ENCODE measurements around the gene ID3. TPM values are rescaled to one million over a fixed set of nuclear protein-coding genes. Genes with fewer than 3 reads are reported as not detected.

ID3 gene
- total RNA-seq, 1 donor from 2014 or later: 205 TPM

DNA sequence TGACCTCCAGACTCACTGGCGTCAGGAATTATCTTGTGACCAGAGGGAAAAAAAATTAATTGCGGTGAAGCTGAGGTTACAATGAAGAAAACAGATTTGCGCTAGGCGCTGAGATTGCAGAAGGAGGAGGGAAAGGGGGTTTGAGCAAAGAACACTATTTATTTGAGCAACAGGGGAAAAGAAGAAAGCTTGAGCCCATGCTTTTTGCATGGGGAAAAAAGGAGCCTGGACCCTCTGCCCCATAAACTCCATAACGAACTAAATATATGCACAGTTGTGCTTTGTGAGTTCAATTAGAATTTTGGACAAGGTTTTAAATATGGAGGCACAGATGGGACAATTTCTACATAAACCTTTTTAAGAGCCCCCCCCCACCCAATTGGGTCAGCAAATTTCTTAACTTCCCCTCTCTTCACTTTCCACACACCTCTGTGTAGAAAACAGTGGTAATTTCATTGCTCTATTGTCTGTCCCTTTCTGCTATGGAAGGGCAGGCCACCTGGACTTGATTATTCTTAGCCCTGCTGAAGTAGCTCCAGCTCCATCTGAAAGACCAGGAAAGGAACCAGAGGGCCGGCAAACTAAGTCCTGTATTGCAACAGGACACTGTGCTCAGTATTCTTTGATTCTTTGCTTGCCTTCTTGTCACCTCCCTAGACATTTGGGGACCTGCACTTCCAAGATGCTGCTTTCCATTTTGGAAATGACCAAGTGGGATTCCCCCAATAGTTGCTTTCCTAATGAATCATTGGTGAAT is 862 bp upstream of the ID3 start:
- Mint-ChIP-seq H3K4me3 (peak overlapping the region; percentile 87), H3K36me3 (ENCODE audit: low read depth) (peaks cover 22% of the 10 kb centered on the region), H3K27me3 (no peaks in the 10 kb centered on the region), H3K9me3 (no peaks in the 10 kb centered on the region), H3K4me1 (peaks cover 76% of the 10 kb centered on the region), H3K27ac (peak overlapping the region; percentile 95)
- ATAC-seq (ENCODE audit: low read depth) (no peak), DNase-seq (no peak)
- TF ChIP-seq, protein P1, sequence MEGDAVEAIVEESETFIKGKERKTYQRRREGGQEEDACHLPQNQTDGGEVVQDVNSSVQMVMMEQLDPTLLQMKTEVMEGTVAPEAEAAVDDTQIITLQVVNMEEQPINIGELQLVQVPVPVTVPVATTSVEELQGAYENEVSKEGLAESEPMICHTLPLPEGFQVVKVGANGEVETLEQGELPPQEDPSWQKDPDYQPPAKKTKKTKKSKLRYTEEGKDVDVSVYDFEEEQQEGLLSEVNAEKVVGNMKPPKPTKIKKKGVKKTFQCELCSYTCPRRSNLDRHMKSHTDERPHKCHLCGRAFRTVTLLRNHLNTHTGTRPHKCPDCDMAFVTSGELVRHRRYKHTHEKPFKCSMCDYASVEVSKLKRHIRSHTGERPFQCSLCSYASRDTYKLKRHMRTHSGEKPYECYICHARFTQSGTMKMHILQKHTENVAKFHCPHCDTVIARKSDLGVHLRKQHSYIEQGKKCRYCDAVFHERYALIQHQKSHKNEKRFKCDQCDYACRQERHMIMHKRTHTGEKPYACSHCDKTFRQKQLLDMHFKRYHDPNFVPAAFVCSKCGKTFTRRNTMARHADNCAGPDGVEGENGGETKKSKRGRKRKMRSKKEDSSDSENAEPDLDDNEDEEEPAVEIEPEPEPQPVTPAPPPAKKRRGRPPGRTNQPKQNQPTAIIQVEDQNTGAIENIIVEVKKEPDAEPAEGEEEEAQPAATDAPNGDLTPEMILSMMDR (IDR thresholded peaks at IDR 0.05): no peak
- intact Hi-C loops (cut with micrococcal nuclease): loop anchor here (1.0 to 10.0 kb wide), 8 partner anchors 9 to 165 kb away; no protein-coding TSS in a partner anchor
- ChIA-PET CTCF (interaction anchor here (1.0 to 31.5 kb wide), 8 partner anchors 16 to 212 kb away, joined by 3 to 872 read pairs (median 4); no protein-coding TSS in a partner anchor), POLR2A (interaction anchor here (0.7 to 36.4 kb wide), 12 partner anchors 9 to 163 kb away, joined by 3 to 1151 read pairs (median 32); no protein-coding TSS in a partner anchor)

DNA sequence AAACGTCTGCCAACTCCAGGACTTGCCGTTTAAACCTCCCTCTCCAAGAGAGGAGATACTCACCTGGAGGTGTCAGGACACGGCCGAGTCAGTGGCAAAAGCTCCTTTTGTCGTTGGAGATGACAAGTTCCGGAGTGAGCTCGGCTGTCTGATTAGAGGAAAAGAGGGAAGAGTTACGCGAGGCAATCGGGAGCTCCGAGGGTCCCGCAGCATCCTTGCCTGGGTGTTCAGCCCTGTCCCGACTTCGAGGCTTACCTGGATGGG is 497 bp downstream of the ID3 start:
- TF ChIP-seq, protein P1 (IDR thresholded peaks at IDR 0.05): no peak
- Mint-ChIP-seq H3K4me3 (peak overlapping the region; percentile 87), H3K27ac (peak overlapping the region; percentile 95), H3K9me3 (no peaks in the 10 kb centered on the region), H3K4me1 (peaks cover 81% of the 10 kb centered on the region), H3K27me3 (no peaks in the 10 kb centered on the region), H3K36me3 (ENCODE audit: low read depth) (peaks cover 24% of the 10 kb centered on the region)
- ATAC-seq (ENCODE audit: low read depth) (no peak), DNase-seq (no peak)
- POLR2A ChIA-PET: interaction anchor here (0.5 to 36.4 kb wide), 17 partner anchors 8 to 855 kb away, joined by 3 to 1151 read pairs (median 7); partner anchors contain the start of genes E2F2, HNRNPR and STPG1
- intact Hi-C loops (cut with micrococcal nuclease): loop anchor here (1.0 to 10.0 kb wide), 8 partner anchors 10 to 166 kb away; no protein-coding TSS in a partner anchor
- CTCF ChIA-PET: interaction anchor here (1.4 to 31.5 kb wide), 9 partner anchors 10 to 213 kb away, joined by 3 to 872 read pairs (median 6); no protein-coding TSS in a partner anchor

DNA sequence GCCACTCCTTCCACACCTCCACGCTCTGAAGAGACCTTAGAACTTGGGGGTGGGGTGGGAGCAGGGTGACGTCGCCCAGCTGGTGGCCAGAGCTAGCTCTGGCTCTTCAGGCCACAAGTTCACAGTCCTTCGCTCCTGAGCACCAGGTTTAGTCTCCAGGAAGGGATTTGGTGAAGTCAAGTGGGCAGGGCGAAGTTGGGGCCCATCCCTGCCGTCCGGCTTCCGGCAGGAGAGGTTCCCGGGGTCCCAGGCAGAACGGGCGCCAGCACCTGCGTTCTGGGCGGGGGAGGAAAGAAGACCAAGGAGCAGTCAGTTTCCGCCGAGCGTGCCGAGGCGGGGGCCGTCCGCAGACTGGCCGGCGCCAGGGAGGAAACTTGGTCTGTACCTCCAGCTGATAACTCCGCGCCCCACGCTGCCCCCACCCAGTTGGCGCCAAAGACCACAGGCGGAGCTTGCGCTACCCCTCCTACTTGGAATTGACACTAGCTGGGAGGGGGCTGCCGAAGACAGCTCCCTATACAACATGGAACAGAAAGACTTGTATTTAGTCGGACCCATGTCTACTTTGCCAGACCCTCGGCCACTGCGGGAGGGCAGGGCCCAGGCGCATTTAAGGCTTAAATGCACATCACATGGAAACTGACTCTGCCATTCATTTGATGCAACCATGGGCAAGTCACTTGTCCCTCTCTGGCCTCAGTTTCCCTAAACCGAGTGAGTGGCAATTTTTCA is 995 bp downstream of the ID3 start:
- Mint-ChIP-seq H3K27ac (peak overlapping the region; percentile 95), H3K4me3 (peak overlapping the region; percentile 87), H3K9me3 (no peaks in the 10 kb centered on the region), H3K36me3 (ENCODE audit: low read depth) (peaks cover 24% of the 10 kb centered on the region), H3K4me1 (peaks cover 81% of the 10 kb centered on the region), H3K27me3 (no peaks in the 10 kb centered on the region)
- DNase-seq (no peak), ATAC-seq (ENCODE audit: low read depth) (no peak)
- CTCF ChIA-PET: interaction anchor here (1.0 to 31.5 kb wide), 12 partner anchors 9 to 214 kb away, joined by 3 to 872 read pairs (median 4); no protein-coding TSS in a partner anchor
- TF ChIP-seq, protein P1 (IDR thresholded peaks at IDR 0.05): no peak
- intact Hi-C loops (cut with micrococcal nuclease): loop anchor here (2.0 to 10.0 kb wide), 3 partner anchors 14 to 166 kb away; no protein-coding TSS in a partner anchor
- POLR2A ChIA-PET: interaction anchor here (0.5 to 36.4 kb wide), 19 partner anchors 8 to 856 kb away, joined by 3 to 1151 read pairs (median 7); partner anchors contain the start of genes E2F2, HNRNPR and STPG1

DNA sequence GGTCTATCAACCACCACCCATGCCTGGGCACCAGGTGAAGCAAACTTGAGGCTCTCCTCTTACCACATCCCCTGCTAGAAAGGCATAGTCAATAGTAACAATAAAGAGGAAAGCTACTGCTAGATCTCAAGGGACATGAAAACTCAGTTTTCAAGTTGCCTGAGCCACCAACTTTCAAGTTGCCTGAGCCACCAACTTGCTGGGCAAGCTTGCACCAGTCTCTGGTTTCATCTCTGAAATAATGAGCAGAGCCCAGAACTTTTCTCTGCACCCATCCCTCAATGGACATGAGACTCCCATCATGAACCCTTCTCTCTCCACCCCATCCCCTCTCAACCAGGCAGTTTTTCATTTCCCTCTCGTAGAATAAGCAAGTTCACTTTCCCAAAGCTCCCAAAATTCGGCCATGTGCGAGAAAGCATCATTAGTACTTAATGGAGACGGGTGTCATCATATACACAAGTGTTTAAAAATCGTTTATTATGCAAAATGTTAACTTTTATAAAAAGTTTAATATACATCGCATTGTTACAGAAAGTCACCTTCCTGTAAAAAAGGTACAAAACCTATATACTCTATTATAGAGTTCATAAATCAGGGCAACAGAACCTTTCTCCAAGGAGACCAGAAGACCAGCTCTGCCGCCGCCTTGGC is 1.7 kb downstream of the ID3 start:
- intact Hi-C loops (cut with micrococcal nuclease): loop anchor here (2.0 to 10.0 kb wide), 3 partner anchors 13 to 167 kb away; no protein-coding TSS in a partner anchor
- TF ChIP-seq, protein P1 (IDR thresholded peaks at IDR 0.05): no peak
- Mint-ChIP-seq H3K4me3 (peak overlapping the region; percentile 87), H3K4me1 (peaks cover 76% of the 10 kb centered on the region), H3K9me3 (no peaks in the 10 kb centered on the region), H3K27ac (peak overlapping the region; percentile 95), H3K36me3 (ENCODE audit: low read depth) (peaks cover 24% of the 10 kb centered on the region), H3K27me3 (no peaks in the 10 kb centered on the region)
- ChIA-PET CTCF (interaction anchor here (1.0 to 31.5 kb wide), 6 partner anchors 8 to 78 kb away, joined by 3 to 872 read pairs (median 6); no protein-coding TSS in a partner anchor), POLR2A (interaction anchor here (0.7 to 36.4 kb wide), 9 partner anchors 9 to 165 kb away, joined by 5 to 1151 read pairs (median 110); no protein-coding TSS in a partner anchor)
- no peak for DNase-seq
- no peak for ATAC-seq (ENCODE audit: low read depth)

Measured in activated B cell treated with CpG ODN at 0.5 μM for 24 hours (primary cell).